Neural cell (in vitro differentiated cells): Measurements from ENCODE around the gene GANAB.

ENCODE experiments used
- CTCF ChIP-seq: fragments of 450-650 bp; IDR thresholded peaks from 2 replicates; pipeline ENCODE4 v1.5.1; 2014; ENCODE audit warnings: antibody characterized with exemption, mild to moderate bottlenecking, moderate library complexity; ENCODE audit not compliant: poor library complexity, severe bottlenecking
- EP300 ChIP-seq: fragments of 450-650 bp; conservative IDR thresholded peaks from 2 replicates; pipeline ENCODE4 v1.6.1; 2014; ENCODE audit warnings: antibody characterized with exemption, mild to moderate bottlenecking, moderate library complexity; ENCODE audit not compliant: poor library complexity, severe bottlenecking
- EZH2 ChIP-seq: fragments of 200-600, 300-800 bp; shearing (Covaris generic), sonication (generic); IDR thresholded peaks from 2 replicates; pipeline ENCODE4 v1.6.1; 2014; ENCODE audit warnings: antibody characterized with exemption, low read length, borderline replicate concordance, mild to moderate bottlenecking; ENCODE audit not compliant: insufficient read depth, poor library complexity, severe bottlenecking
- POLR2AphosphoS5 ChIP-seq: IDR thresholded peaks from 2 replicates; pipeline ENCODE4 v1.6.1; 2012
- TF ChIP-seq, protein P1 (sequence below): IDR thresholded peaks from 2 replicates; pipeline ENCODE4 v1.6.1; 2012; ENCODE audit warnings: borderline replicate concordance

GRCh38 chr11:62578541-62578940 lies 67.9 kb downstream of the GANAB start:
- TF ChIP-seq EZH2 (no peak), POLR2AphosphoS5 (no peak), CTCF (no peak), EP300 (no peak)
- TF ChIP-seq, protein P1, sequence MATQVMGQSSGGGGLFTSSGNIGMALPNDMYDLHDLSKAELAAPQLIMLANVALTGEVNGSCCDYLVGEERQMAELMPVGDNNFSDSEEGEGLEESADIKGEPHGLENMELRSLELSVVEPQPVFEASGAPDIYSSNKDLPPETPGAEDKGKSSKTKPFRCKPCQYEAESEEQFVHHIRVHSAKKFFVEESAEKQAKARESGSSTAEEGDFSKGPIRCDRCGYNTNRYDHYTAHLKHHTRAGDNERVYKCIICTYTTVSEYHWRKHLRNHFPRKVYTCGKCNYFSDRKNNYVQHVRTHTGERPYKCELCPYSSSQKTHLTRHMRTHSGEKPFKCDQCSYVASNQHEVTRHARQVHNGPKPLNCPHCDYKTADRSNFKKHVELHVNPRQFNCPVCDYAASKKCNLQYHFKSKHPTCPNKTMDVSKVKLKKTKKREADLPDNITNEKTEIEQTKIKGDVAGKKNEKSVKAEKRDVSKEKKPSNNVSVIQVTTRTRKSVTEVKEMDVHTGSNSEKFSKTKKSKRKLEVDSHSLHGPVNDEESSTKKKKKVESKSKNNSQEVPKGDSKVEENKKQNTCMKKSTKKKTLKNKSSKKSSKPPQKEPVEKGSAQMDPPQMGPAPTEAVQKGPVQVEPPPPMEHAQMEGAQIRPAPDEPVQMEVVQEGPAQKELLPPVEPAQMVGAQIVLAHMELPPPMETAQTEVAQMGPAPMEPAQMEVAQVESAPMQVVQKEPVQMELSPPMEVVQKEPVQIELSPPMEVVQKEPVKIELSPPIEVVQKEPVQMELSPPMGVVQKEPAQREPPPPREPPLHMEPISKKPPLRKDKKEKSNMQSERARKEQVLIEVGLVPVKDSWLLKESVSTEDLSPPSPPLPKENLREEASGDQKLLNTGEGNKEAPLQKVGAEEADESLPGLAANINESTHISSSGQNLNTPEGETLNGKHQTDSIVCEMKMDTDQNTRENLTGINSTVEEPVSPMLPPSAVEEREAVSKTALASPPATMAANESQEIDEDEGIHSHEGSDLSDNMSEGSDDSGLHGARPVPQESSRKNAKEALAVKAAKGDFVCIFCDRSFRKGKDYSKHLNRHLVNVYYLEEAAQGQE, result no peak
